SK-N-SH (cell line): Measurements from ENCODE around the gene PRKAG1. TPM values are rescaled to one million over a fixed set of nuclear protein-coding genes. Genes with fewer than 3 reads are reported as not detected.

ENCODE experiments used
- CTCF ChIA-PET: fragments of 300-600, 350-600 bp; formaldehyde crosslinking; extraction: SDS; loops from one replicate; lab custom pipeline; 2021; lab: Yijun Ruan, JAX
- POLR2A ChIA-PET: fragments of 350-600 bp; sonication (Branson Sonifier 250); formaldehyde crosslinking; extraction: SDS; loops from one replicate; lab custom pipeline; 2020; ENCODE audit warnings: antibody characterized with exemption, inconsistent platforms; lab: Yijun Ruan, JAX
- DNase-seq: peaks from one replicate; pipeline ENCODE4 v3.0.0; 2012
- H2AFZ ChIP-seq: fragments of 200-600 bp; sonication (generic); 2 replicates; pipeline ENCODE4 v1.8.1; 2016; ENCODE audit warnings: antibody characterized with exemption, mild to moderate bottlenecking, low read depth
- H3F3A ChIP-seq: fragments of 200-600 bp; sonication (generic); replicated peaks from 2 replicates; pipeline ENCODE3; 2016; ENCODE audit warnings: antibody characterized with exemption, mild to moderate bottlenecking; ENCODE audit not compliant: insufficient read depth
- H3K27ac ChIP-seq, 2 experiments: fragments of 200-500 bp in 1 of 2; fragments of 200-600 bp in 1 of 2; sonication (Bioruptor generic) in 1 of 2; sonication (generic), shearing (Covaris generic) in 1 of 2; 2 replicates each; pipeline versions ENCODE4 v1.5.1 to v1.6.1; 2014 to 2016; ENCODE audit warnings: low read depth in 2 of 2, inconsistent platforms in 1 of 2, low read length in 1 of 2, mild to moderate bottlenecking in 1 of 2, mixed read lengths in 1 of 2
- H3K27me3 ChIP-seq: fragments of 200-600 bp; sonication (generic), shearing (Covaris generic); 2 replicates; pipeline ENCODE4 v1.6.1; 2016; ENCODE audit warnings: mixed run types; ENCODE audit not compliant: insufficient read depth
- H3K36me3 ChIP-seq, 2 experiments: fragments of 200-500 bp in 1 of 2; fragments of 200-600 bp in 1 of 2; sonication (Bioruptor generic) in 1 of 2; sonication (generic) in 1 of 2; replicated peaks in 1 of 2; 2 replicates each; pipeline versions ENCODE3 to v1.5.1; 2014 to 2016; ENCODE audit warnings: low read length in 1 of 2, mild to moderate bottlenecking in 1 of 2; ENCODE audit not compliant: insufficient read depth in 2 of 2, control insufficient read depth in 1 of 2
- H3K4me1 ChIP-seq, 2 experiments: fragments of 200-500 bp in 1 of 2; fragments of 200-600 bp in 1 of 2; sonication (Bioruptor generic) in 1 of 2; sonication (generic), shearing (Covaris generic) in 1 of 2; 2 replicates each; pipeline versions ENCODE4 v1.5.1 to v1.6.1; 2014 to 2016; ENCODE audit warnings: low read depth in 1 of 2, low read length in 1 of 2, mixed run types in 1 of 2; ENCODE audit not compliant: insufficient read depth in 2 of 2, control insufficient read depth in 1 of 2
- H3K4me2 ChIP-seq: fragments of 200-600 bp; sonication (generic), shearing (Covaris generic); 2 replicates; pipeline ENCODE4 v1.6.1; 2017; ENCODE audit warnings: mixed run types
- H3K4me3 ChIP-seq, 2 experiments: fragments of 200-500 bp in 1 of 2; fragments of 200-600 bp in 1 of 2; sonication (Bioruptor generic) in 1 of 2; sonication (generic), shearing (Covaris generic) in 1 of 2; 2 replicates each; pipeline versions ENCODE4 v1.5.1 to v1.8.1; 2014 to 2016; ENCODE audit warnings: low read depth in 2 of 2, inconsistent platforms in 1 of 2, low read length in 1 of 2, mild to moderate bottlenecking in 1 of 2, mixed read lengths in 1 of 2, moderate library complexity in 1 of 2
- H3K79me2 ChIP-seq: fragments of 200-600 bp; sonication (generic); 2 replicates; pipeline ENCODE4 v1.8.1; 2017; ENCODE audit warnings: mild to moderate bottlenecking; ENCODE audit not compliant: insufficient read depth
- H3K9ac ChIP-seq: fragments of 200-600 bp; sonication (generic); 2 replicates; pipeline ENCODE4 v1.6.1; 2017; ENCODE audit warnings: mixed run types
- H3K9me2 ChIP-seq: fragments of 200-600 bp; sonication (generic); 2 replicates; pipeline ENCODE4 v1.6.1; 2017; ENCODE audit warnings: mixed run types
- H3K9me3 ChIP-seq: fragments of 200-600 bp; sonication (generic); 2 replicates; pipeline ENCODE4 v1.6.1; 2017; ENCODE audit warnings: mixed run types, mild to moderate bottlenecking, moderate library complexity
- H4K20me1 ChIP-seq: fragments of 200-600 bp; sonication (generic); 2 replicates; pipeline ENCODE4 v1.6.1; 2017; ENCODE audit warnings: mild to moderate bottlenecking, mixed run types; ENCODE audit not compliant: insufficient read depth
- CHD2 ChIP-seq: fragments of 150-350 bp; IDR thresholded peaks from 2 replicates; pipeline ENCODE4 v1.6.1; 2018; ENCODE audit warnings: low read length; ENCODE audit not compliant: partially characterized antibody
- ELF1 ChIP-seq: IDR thresholded peaks from 2 replicates; pipeline ENCODE4 v1.4.0; 2012
- EP300 ChIP-seq, 2 experiments: IDR thresholded peaks; 2 replicates each; pipeline versions ENCODE4 v1.4.0 to v1.6.1; 2012; ENCODE audit warnings: borderline replicate concordance in 1 of 2, low read depth in 1 of 2, low read length in 1 of 2
- FOSL2 ChIP-seq: IDR thresholded peaks from 2 replicates; pipeline ENCODE4 v1.4.0; 2012; ENCODE audit warnings: low read depth, mild to moderate bottlenecking, moderate library complexity, borderline replicate concordance
- FOXM1 ChIP-seq: IDR thresholded peaks from 2 replicates; pipeline ENCODE4 v1.4.0; 2012; ENCODE audit warnings: low read depth, mild to moderate bottlenecking
- GABPA ChIP-seq: IDR thresholded peaks from 2 replicates; pipeline ENCODE4 v1.4.0; 2012; ENCODE audit warnings: low read depth, mild to moderate bottlenecking
- IRF3 ChIP-seq: fragments of 150-350 bp; IDR thresholded peaks from 2 replicates; pipeline ENCODE4 v1.6.1; 2016; ENCODE audit warnings: mild to moderate bottlenecking, low read depth, low read length
- MEF2A ChIP-seq: IDR thresholded peaks from 2 replicates; pipeline ENCODE4 v1.4.0; 2012; ENCODE audit warnings: low read depth, borderline replicate concordance
- MXI1 ChIP-seq: IDR thresholded peaks from 2 replicates; pipeline ENCODE4 v1.6.1; 2012; ENCODE audit warnings: mild to moderate bottlenecking, low read depth, low read length, improper control_type of control experiment
- NRF1 ChIP-seq: IDR thresholded peaks from 2 replicates; pipeline ENCODE4 v1.6.1; 2012; ENCODE audit warnings: low read depth, mild to moderate bottlenecking, low read length
- RCOR1 ChIP-seq: fragments of 150-350 bp; IDR thresholded peaks from 2 replicates; pipeline ENCODE4 v1.6.1; 2017; ENCODE audit warnings: antibody characterized with exemption, low read length
- REST ChIP-seq: IDR thresholded peaks from 2 replicates; pipeline ENCODE4 v1.6.1; 2012; ENCODE audit warnings: mild to moderate bottlenecking, low read depth, low read length, moderate library complexity
- SIN3A ChIP-seq: IDR thresholded peaks from 2 replicates; pipeline ENCODE4 v1.6.1; 2012; ENCODE audit warnings: low read depth, mild to moderate bottlenecking, low read length, moderate library complexity, borderline replicate concordance
- SMC3 ChIP-seq: IDR thresholded peaks from 2 replicates; pipeline ENCODE4 v1.6.1; 2012; ENCODE audit warnings: low read depth, low read length, improper control_type of control experiment
- TAF1 ChIP-seq: IDR thresholded peaks from 2 replicates; pipeline ENCODE4 v1.6.1; 2012; ENCODE audit warnings: low read depth, mild to moderate bottlenecking, low read length, moderate library complexity, borderline replicate concordance
- TCF12 ChIP-seq: IDR thresholded peaks from 2 replicates; pipeline ENCODE4 v1.4.0; 2012
- TEAD4 ChIP-seq: IDR thresholded peaks from 2 replicates; pipeline ENCODE4 v1.4.0; 2012; ENCODE audit warnings: mild to moderate bottlenecking, borderline replicate concordance; ENCODE audit not compliant: insufficient read depth
- USF1 ChIP-seq: IDR thresholded peaks from 2 replicates; pipeline ENCODE4 v1.4.0; 2012; ENCODE audit warnings: low read depth, borderline replicate concordance
- YY1 ChIP-seq: IDR thresholded peaks from 2 replicates; pipeline ENCODE4 v1.4.0; 2012; ENCODE audit warnings: low read depth, mild to moderate bottlenecking
- WGBS: methylation state at CpG from one replicate; pipeline ENCODE4 v1.1.6; 2017; ENCODE audit warnings: low lambda C conversion rate; 5-methylcytosine and 5-hydroxymethylcytosine counted together
- polyA plus RNA-seq, 3 experiments: library from polyadenylated mRNA; depleted of rRNA; stranded (reverse); fragments of >200 nt; gene quantifications; 2 replicates each; pipeline ENCODE4 v1.2.3, GENCODE V29; 2012
- TF ChIP-seq, protein P1 (sequence below): IDR thresholded peaks from 2 replicates; pipeline ENCODE4 v1.4.0; 2012; ENCODE audit warnings: low read depth, borderline replicate concordance
- TF ChIP-seq, protein P2 (sequence below): IDR thresholded peaks from 2 replicates; pipeline ENCODE4 v1.4.0; 2012; ENCODE audit warnings: low read depth

The PRKAG1 gene
- polyA plus RNA-seq, 1 of the 3 experiments (the other 2 are of a cell fraction) = 75.1 TPM

GRCh38 chr12:48956279-48957140 is 62.1 kb downstream of the PRKAG1 start:
- H3F3A ChIP-seq = peaks cover 11% of the 10 kb centered on the region
- peaks cover 32 to 34% of the 10 kb centered on the region in 2 experiments for H3K36me3 ChIP-seq
- H3K4me2 ChIP-seq = peak overlapping the region; percentile 70
- POLR2A ChIA-PET = interaction anchor here (0.9 to 1.4 kb wide), 5 partner anchors 43 to 174 kb away, joined by 3 to 5 read pairs (median 4); partner anchors contain the start of genes PRKAG1, RHEBL1 and TUBA1B
- no peaks in the 10 kb centered on the region for H3K27me3 ChIP-seq
- 1% methylated on average over 27 of the region's 29 CpGs for WGBS
- H3K9me3 ChIP-seq = no peaks in the 10 kb centered on the region
- peaks cover 45% of the 10 kb centered on the region for H4K20me1 ChIP-seq
- CTCF ChIA-PET = interaction anchor here (0.7 to 5.5 kb wide), 12 partner anchors 10 to 143 kb away, joined by 3 to 52 read pairs (median 6); partner anchors contain the start of genes WNT1 and WNT10B
- H3K27ac ChIP-seq = peak overlapping the region; percentile 87 to 90
- H3K9ac ChIP-seq = peak overlapping the region; percentile 92
- peak; percentile 85 for DNase-seq
- H3K4me3 ChIP-seq = peak overlapping the region; percentile 83 to 96
- H3K79me2 ChIP-seq = peaks cover 58% of the 10 kb centered on the region
- no peaks in the 10 kb centered on the region for H3K9me2 ChIP-seq
- H3K4me1 ChIP-seq = peaks cover 7 to 16% of the 10 kb centered on the region in 2 experiments; a peak in 3 of 4 replicates
- H2AFZ ChIP-seq = peak overlapping the region; percentile 81; the same call in 1 of the 2 replicates
- TF ChIP-seq MXI1 (peak; percentile 70; the same call in 1 of the 2 replicates), MEF2A (no peak), USF1 (no peak), TEAD4 (no peak), SIN3A (0 out of 2 replicates have a peak, but pooled peaks have one; percentile 31), ELF1 (peak; percentile 77), REST (no peak), EP300 (IDR thresholded peaks at IDR 0.05; ENCODE audit: borderline replicate concordance in 1 of 2, low read depth in 1 of 2, low read length in 1 of 2) (no peak), RCOR1 (no peak), GABPA (peak; percentile 48), TCF12 (no peak), IRF3 (no peak), FOSL2 (no peak), TAF1 (0 out of 2 replicates have a peak, but pooled peaks have one; percentile 33), CHD2 (peak; percentile 33), FOXM1 (no peak), SMC3 (no peak), NRF1 (no peak), YY1 (peak; percentile 57; the same call in 1 of the 2 replicates)
- TF ChIP-seq, protein P1, sequence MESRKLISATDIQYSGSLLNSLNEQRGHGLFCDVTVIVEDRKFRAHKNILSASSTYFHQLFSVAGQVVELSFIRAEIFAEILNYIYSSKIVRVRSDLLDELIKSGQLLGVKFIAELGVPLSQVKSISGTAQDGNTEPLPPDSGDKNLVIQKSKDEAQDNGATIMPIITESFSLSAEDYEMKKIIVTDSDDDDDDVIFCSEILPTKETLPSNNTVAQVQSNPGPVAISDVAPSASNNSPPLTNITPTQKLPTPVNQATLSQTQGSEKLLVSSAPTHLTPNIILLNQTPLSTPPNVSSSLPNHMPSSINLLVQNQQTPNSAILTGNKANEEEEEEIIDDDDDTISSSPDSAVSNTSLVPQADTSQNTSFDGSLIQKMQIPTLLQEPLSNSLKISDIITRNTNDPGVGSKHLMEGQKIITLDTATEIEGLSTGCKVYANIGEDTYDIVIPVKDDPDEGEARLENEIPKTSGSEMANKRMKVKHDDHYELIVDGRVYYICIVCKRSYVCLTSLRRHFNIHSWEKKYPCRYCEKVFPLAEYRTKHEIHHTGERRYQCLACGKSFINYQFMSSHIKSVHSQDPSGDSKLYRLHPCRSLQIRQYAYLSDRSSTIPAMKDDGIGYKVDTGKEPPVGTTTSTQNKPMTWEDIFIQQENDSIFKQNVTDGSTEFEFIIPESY = no peak; the same call in 1 of the 2 replicates
- TF ChIP-seq, protein P2, sequence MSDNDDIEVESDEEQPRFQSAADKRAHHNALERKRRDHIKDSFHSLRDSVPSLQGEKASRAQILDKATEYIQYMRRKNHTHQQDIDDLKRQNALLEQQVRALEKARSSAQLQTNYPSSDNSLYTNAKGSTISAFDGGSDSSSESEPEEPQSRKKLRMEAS = peak; percentile 31; the same call in 1 of the 2 replicates
